Endothelial cell of umbilical vein (primary cell): ENCODE measurements around the gene LRRK2. TPM values are rescaled to one million over a fixed set of nuclear protein-coding genes. Genes with fewer than 3 reads are reported as not detected.

Experiments
- BruUV-seq: library from RNA; stranded (reverse); fragments of 400-500 nt; replicated peaks from 2 replicates; lab custom pipeline; 2021; lab: Mats Ljungman, UMichigan
- CTCF ChIA-PET: fragments of 300-600, 350-600 bp; sonication (Branson Sonifier 250); formaldehyde crosslinking; loops from one replicate; lab custom pipeline; 2021; ENCODE audit warnings: antibody characterized with exemption, inconsistent platforms; lab: Charles Lee
- POLR2A ChIA-PET: fragments of 300-600, 350-600 bp; sonication (Branson Sonifier 250); formaldehyde crosslinking; loops from one replicate; lab custom pipeline; 2021; ENCODE audit warnings: antibody characterized with exemption, inconsistent platforms; lab: Charles Lee
- DNase-seq: peaks from one replicate; pipeline ENCODE4 v3.0.0-alpha.2; 2011; ENCODE audit warnings: low read depth, low spot score
- FAIRE-seq: peaks from 2 replicates; lab custom pipeline; 2011; peaks lifted over from hg19 to GRCh38; lab: Jason Lieb, UNC
- H2AFZ ChIP-seq: 2 replicates; pipeline ENCODE4 v1.6.0; 2012; ENCODE audit warnings: low read depth, low read length, control low read depth, inconsistent platforms
- H3K27ac ChIP-seq: 2 replicates; pipeline ENCODE4 v1.5.1; 2011; ENCODE audit warnings: low read depth, mild to moderate bottlenecking, control low read depth, low read length, moderate library complexity; ENCODE audit not compliant: insufficient read depth
- H3K27me3 ChIP-seq, 2 experiments: 2 replicates each; pipeline versions ENCODE4 v1.6.0 to v1.6.1; 2011; ENCODE audit warnings: low read length in 2 of 2, mixed read lengths in 1 of 2; ENCODE audit not compliant: control insufficient read depth in 2 of 2, insufficient read depth in 2 of 2
- H3K36me3 ChIP-seq, 2 experiments: 2 replicates in 1 of 2; 3 replicates in 1 of 2; pipeline ENCODE4 v1.5.1; 2011; ENCODE audit warnings: low read length in 2 of 2, mild to moderate bottlenecking in 1 of 2, moderate library complexity in 1 of 2; ENCODE audit not compliant: control insufficient read depth in 2 of 2, insufficient read depth in 2 of 2; ENCODE audit errors: extremely low read depth in 1 of 2
- H3K4me1 ChIP-seq: 3 replicates; pipeline ENCODE4 v1.5.1; 2011; ENCODE audit warnings: mild to moderate bottlenecking, low read length; ENCODE audit not compliant: control insufficient read depth, insufficient read depth; ENCODE audit errors: extremely low read depth
- H3K4me2 ChIP-seq: 2 replicates; pipeline ENCODE4 v1.6.1; 2011; ENCODE audit warnings: low read length, control low read depth, mixed read lengths; ENCODE audit not compliant: insufficient read depth
- H3K4me3 ChIP-seq, 3 experiments: fragments of 200-600 bp in 1 of 3; sonication (generic), shearing (Covaris generic) in 1 of 3; replicated peaks in 1 of 3; 2 replicates each; pipeline ENCODE4 v1.5.1; 2011 to 2016; ENCODE audit warnings: control low read depth in 3 of 3, low read length in 3 of 3, mild to moderate bottlenecking in 2 of 3, inconsistent platforms in 1 of 3, low read depth in 1 of 3, moderate library complexity in 1 of 3; ENCODE audit not compliant: insufficient read depth in 1 of 3
- H3K79me2 ChIP-seq: 2 replicates; pipeline ENCODE4 v1.6.0; 2012; ENCODE audit warnings: low read length, inconsistent platforms; ENCODE audit not compliant: control insufficient read depth, insufficient read depth
- H3K9ac ChIP-seq: replicated peaks from 2 replicates; pipeline ENCODE3; 2011; ENCODE audit warnings: low read length, control low read depth; ENCODE audit not compliant: insufficient read depth; ENCODE audit errors: extremely low read depth
- H3K9me1 ChIP-seq: replicated peaks from 3 replicates; pipeline ENCODE4 v1.6.0; 2011; ENCODE audit warnings: mild to moderate bottlenecking, low read length; ENCODE audit not compliant: control insufficient read depth, insufficient read depth; ENCODE audit errors: extremely low read depth
- H3K9me3 ChIP-seq: replicated peaks from 2 replicates; pipeline ENCODE4 v1.5.1; 2012; ENCODE audit warnings: low read length, inconsistent platforms; ENCODE audit not compliant: control insufficient read depth, insufficient read depth
- H4K20me1 ChIP-seq: replicated peaks from 2 replicates; pipeline ENCODE3; 2011; ENCODE audit warnings: mild to moderate bottlenecking, low read length; ENCODE audit not compliant: control insufficient read depth, insufficient read depth; ENCODE audit errors: extremely low read depth
- EZH2 ChIP-seq: IDR thresholded peaks from 2 replicates; pipeline ENCODE4 v1.6.1; 2012; ENCODE audit warnings: borderline replicate concordance, low read depth, mild to moderate bottlenecking, moderate library complexity, low read length, inconsistent platforms; ENCODE audit not compliant: severe bottlenecking
- FOS ChIP-seq: IDR thresholded peaks from 2 replicates; pipeline ENCODE4 v1.6.1; 2011; ENCODE audit warnings: mild to moderate bottlenecking, low read length, moderate library complexity, borderline replicate concordance; ENCODE audit not compliant: insufficient read depth
- GATA2 ChIP-seq: IDR thresholded peaks from 2 replicates; pipeline ENCODE4 v1.7.0; 2011; ENCODE audit warnings: low read depth, mild to moderate bottlenecking, moderate library complexity, mixed read lengths, low read length; ENCODE audit not compliant: insufficient read length, insufficient read depth
- JUN ChIP-seq: IDR thresholded peaks from 2 replicates; pipeline ENCODE4 v1.6.1; 2011; ENCODE audit warnings: borderline replicate concordance, low read depth; ENCODE audit not compliant: insufficient read length, insufficient read depth
- MYC ChIP-seq: IDR thresholded peaks from one replicate; pipeline ENCODE4 v1.6.1; 2011; ENCODE audit warnings: mild to moderate bottlenecking, low read depth, low read length
- POLR2A ChIP-seq: IDR thresholded peaks from 2 replicates; pipeline ENCODE4 v1.6.1; 2012; ENCODE audit warnings: low read depth, mild to moderate bottlenecking, control low read depth, low read length
- POLR2AphosphoS5 ChIP-seq: IDR thresholded peaks from 2 replicates; pipeline ENCODE4 v1.6.1; 2012; ENCODE audit warnings: low read depth, mild to moderate bottlenecking, control low read depth, low read length, moderate library complexity; ENCODE audit not compliant: insufficient read depth
- dilution Hi-C: fragments of 300-500 bp; cut with MboI; formaldehyde crosslinking; loops from one replicate; pipeline ENCODE4 v1.15.0; 2019; ENCODE audit warnings: low sequenced_read_pairs; ENCODE audit not compliant: extremely low pct_ligation_motif_present
- intact Hi-C: fragments of 100-400 bp; cut with micrococcal nuclease; formaldehyde crosslinking; loops from one replicate; pipeline ENCODE4 v1.10.0; 2022
- polyA plus RNA-seq, 4 experiments: library from polyadenylated mRNA; depleted of rRNA in 3 of 4; stranded (reverse) in 3 of 4; unstranded in 1 of 4; fragments of >200 nt; gene quantifications; 2 replicates each; pipeline versions ENCODE4 v1.2.1 to v1.2.3, GENCODE V29; 2011 to 2012; ENCODE audit warnings: missing spikeins in 1 of 4
- total RNA-seq: library from RNA; stranded (reverse); gene quantifications from 2 replicates; pipeline ENCODE4 v1.2.3, GENCODE V29; 2021
- TF ChIP-seq, protein P1 (sequence below): IDR thresholded peaks from 2 replicates; pipeline ENCODE4 v1.6.1; 2011; ENCODE audit not compliant: insufficient read depth, insufficient read length
- TF ChIP-seq, protein P2 (sequence below), 2 donors: IDR thresholded peaks; 1 replicate in 1 of 2; 2 replicates in 1 of 2; pipeline ENCODE4 v1.5.1; 2011; ENCODE audit warnings: low read length in 2 of 2, mild to moderate bottlenecking in 2 of 2, moderate library complexity in 2 of 2, control low read depth in 1 of 2, inconsistent platforms in 1 of 2, low read depth in 1 of 2; ENCODE audit not compliant: insufficient read depth in 1 of 2; ENCODE audit errors: extremely low read depth in 1 of 2

The LRRK2 gene
- total and polyA plus RNA-seq, 2 donors (not counting 3 experiments of a cell fraction or from before 2014, with no cell fraction given): 0.26 to 2.2 TPM

GRCh38 chr12:40216516-40217288 is 8.1 kb upstream of the LRRK2 start:
- Histone ChIP-seq H2AFZ (no peak overlapping the region), H3K27ac (no peak overlapping the region), H3K4me2 (no peak overlapping the region), H3K9me3 (no peaks in the 10 kb centered on the region), H3K9me1 (no peaks in the 10 kb centered on the region), H3K36me3 (no peaks in the 10 kb centered on the region), H3K4me1 (no peaks in the 10 kb centered on the region), H3K79me2 (no peaks in the 10 kb centered on the region), H3K27me3 (peaks cover 0 to 2% of the 10 kb centered on the region in 2 experiments), H3K9ac (no peak overlapping the region), H3K4me3 (no peak overlapping the region), H4K20me1 (no peaks in the 10 kb centered on the region)
- POLR2A ChIA-PET: no interaction called here
- FAIRE-seq (no peak), DNase-seq (no peak)
- dilution Hi-C loops (no loop called here), intact Hi-C loops (no loop called here)
- no TSS peak for BruUV-seq
- TF ChIP-seq FOS (no peak), EZH2 (no peak), GATA2 (no peak), MYC (no peak), JUN (no peak), POLR2AphosphoS5 (no peak), POLR2A (no peak)
- TF ChIP-seq, protein P1, sequence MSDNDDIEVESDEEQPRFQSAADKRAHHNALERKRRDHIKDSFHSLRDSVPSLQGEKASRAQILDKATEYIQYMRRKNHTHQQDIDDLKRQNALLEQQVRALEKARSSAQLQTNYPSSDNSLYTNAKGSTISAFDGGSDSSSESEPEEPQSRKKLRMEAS: no peak
- TF ChIP-seq, protein P2, sequence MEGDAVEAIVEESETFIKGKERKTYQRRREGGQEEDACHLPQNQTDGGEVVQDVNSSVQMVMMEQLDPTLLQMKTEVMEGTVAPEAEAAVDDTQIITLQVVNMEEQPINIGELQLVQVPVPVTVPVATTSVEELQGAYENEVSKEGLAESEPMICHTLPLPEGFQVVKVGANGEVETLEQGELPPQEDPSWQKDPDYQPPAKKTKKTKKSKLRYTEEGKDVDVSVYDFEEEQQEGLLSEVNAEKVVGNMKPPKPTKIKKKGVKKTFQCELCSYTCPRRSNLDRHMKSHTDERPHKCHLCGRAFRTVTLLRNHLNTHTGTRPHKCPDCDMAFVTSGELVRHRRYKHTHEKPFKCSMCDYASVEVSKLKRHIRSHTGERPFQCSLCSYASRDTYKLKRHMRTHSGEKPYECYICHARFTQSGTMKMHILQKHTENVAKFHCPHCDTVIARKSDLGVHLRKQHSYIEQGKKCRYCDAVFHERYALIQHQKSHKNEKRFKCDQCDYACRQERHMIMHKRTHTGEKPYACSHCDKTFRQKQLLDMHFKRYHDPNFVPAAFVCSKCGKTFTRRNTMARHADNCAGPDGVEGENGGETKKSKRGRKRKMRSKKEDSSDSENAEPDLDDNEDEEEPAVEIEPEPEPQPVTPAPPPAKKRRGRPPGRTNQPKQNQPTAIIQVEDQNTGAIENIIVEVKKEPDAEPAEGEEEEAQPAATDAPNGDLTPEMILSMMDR (IDR thresholded peaks at IDR 0.05; ENCODE audit: extremely low read depth in 1 of 2, insufficient read depth in 1 of 2, low read depth in 1 of 2, low read length in 2 of 2): no peak
- CTCF ChIA-PET: no interaction called here
